ENCODE measurements around the gene CD34.

CD34 gene

DNA sequence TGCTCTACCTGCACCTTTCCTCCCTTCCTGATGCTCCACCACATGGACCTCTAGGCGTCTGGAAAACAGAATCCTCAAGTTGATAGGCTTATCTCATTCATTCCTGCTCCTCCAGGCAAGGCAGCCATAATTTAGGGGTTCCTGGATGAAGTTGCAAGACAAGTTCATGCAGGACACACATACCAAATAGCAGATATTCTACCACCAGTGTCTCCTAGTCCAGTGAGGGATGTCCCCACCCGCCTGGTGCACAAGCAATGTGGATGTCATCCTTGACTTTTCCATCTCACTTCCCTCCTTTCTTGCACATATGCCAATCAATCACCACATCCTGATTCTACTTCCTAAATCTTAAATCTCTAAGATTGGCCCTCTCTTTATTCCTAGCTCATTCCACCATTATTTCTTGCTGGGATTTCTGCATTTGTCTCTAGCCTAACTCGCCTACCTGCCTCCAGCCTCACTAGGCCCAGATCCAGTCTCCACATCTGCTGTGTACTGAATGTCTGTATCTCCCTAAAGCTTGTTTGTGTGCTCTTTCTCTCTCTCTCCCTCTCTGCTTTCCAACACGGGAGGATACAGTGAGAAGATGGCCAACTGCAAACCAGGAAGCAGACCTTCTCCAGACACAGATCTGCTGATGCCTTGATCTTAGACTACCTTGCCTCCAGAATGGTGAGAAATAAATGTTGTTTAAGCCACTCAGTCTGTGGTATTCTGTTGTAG is 40.5 kb downstream of the CD34 start:
- DNase-seq: no peak

DNA sequence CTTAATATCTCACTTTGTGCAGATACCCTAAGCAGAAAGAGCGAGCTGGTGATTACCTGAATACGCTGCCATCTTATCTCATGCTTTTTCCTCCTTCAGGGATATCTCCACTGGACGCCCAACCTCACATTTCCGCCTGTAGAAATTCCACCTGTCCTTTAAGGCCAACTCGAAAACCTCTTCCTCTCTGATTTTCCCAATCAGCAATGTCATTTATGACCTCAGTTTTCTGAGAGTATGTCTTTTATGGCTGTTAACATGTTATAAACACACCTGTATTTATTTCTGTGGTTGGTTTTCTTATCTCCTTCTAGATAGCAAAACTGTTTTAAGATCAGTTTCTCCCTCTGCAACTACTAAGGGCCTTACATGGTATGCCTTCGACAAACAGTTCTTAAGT is 41.1 kb downstream of the CD34 start:
- no peak for DNase-seq

DNA sequence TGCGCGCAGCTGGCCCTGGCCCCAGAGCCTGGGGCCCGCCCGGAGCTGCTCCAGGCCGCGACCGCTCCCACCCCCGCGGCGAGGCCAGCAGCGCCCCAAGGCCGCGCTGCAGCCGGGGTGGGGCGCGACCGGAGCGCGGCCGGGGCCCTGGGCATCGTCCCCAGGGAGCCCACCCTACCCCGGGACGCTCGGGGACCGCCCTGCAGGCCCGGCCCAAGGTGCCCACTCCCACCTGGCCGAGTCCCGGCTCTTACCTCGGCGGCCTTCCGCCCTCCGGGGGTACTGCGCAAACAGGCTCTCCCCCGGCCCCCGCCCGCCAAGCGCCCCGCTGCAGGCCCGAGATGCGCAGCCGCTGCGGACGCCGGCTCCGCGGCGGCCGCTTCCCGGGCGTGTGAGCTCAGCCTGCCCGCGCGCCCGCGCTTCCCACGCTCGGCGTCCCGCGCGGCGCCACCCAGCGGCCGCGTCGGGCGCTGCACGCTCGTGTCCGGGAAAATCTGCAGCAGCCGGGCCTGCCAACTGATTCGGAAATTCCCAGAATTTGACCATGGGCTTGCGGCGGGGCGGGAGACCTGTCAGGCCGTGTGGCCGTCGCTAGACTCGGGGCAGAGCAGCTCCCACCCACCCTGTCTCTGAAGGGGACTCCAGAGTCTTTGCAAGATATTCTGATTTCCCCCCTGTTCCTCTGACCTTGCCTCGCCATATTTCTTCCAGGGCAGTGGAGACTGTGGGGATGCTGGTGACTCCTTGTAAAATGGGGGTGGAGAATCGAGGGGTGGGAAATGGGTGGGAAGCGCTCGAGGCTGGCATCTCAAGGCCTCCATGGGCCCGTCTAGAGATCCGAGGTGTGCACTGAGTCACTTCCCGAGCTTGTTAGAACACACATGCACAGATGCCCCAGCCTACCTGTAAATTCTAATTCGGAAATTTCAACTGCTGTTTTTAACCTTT is 41.9 kb downstream of the CD34 start:
- peak; percentile 69 for DNase-seq

DNA sequence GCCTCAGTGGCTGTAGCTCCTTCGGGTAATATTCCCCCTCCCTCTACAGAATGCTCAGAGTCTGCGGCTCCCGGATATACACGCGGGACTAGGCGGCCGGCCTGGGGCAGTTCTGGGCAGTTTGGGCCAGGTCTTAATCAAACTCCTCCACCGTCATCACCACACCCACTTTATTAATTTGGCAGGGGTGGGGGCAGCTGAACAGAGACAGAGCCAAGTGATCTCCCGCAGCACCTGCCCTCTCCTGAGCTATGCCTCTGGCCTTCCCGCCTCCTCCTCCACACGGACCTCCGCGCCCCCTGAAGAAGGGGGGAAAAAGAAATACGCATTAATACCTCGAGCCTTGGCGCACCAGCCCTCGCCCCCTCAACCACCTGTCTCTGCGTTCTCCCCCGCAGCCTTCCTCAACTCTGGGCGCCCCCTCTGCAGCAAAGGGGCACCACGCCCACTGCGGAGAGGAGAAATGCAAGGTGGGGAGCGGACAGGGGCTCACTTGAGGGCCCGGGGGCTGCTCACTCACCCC is 42.6 kb downstream of the CD34 start:
- peak; percentile 30 for DNase-seq

DNA sequence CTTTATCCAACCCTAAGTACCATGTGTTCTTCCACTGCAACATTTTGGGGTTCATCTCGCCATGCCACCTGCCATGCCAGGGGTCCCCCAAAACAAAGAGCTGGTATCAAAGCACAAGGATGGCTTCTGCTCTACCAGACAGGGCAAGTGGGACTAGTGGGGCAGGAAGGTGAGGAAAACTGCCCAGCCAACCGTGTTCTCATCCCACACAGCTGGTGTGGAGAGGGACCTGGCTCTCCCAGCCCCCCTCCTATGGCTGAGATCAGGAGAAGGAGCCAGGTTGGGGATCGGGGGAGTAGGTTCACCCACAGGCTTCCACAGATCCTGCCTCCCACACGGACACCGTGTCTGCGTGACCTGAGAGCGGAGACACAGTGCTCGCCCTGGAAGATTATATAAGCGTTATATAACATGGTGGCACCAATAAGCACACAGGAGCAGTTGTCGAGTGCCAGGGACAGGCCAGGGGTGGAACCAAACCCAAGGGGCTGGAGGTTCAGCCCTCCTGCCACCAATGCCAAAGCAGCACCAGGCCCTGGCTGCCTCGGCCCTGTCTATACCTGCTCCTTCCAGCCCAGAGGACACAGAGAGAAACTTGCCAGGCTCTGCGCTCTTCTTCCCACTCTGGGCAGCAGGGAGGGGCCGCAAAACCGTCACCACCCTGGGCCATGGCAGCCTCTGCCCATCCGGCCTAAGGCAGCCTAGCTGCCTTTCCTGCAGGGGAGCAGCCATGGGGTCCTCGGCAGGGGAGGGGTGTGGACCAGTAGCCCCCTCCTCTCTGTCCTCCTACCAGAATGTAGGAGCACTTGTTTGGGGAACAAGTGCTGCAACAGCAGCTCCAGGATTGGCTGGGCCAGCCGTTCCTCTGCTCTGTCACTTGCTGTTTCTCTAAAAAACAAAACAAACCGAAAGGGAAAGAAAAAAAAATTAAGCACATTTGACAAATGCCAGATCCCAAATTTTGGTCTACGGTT is 43.5 kb downstream of the CD34 start:
- DNase-seq: peak; percentile 36

DNA sequence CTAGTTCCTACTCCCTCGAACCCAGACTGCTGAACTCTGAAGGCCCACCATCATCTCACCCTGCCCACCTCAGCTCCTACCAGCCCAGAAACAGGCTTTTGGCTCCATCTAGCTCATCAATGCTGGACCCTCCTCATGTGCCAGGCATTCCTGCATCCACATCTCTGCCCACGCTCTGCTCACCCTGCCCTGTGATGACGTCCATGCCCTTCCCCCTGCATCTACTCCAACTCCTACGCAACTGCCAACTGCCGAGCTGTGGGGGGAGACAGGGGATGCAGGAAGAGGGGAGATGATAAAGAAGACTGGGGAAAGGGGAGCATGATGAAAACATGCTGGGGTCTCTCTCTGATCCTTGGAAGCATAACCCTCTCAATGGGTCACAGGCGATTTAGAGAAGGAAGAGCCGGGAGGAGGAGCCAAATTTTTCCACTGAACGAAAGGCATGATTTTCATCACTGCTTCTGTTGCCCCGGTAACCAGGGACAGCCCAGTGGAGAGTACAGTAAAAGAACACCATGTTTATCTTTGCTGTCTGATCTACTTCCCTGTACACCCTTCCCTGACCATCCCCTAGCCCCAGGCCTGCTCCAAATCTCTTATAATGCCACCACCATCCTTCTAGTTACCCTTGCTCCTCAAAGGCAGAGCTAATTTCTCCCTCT is 44.3 kb downstream of the CD34 start:
- DNase-seq: peak; percentile 60

DNA sequence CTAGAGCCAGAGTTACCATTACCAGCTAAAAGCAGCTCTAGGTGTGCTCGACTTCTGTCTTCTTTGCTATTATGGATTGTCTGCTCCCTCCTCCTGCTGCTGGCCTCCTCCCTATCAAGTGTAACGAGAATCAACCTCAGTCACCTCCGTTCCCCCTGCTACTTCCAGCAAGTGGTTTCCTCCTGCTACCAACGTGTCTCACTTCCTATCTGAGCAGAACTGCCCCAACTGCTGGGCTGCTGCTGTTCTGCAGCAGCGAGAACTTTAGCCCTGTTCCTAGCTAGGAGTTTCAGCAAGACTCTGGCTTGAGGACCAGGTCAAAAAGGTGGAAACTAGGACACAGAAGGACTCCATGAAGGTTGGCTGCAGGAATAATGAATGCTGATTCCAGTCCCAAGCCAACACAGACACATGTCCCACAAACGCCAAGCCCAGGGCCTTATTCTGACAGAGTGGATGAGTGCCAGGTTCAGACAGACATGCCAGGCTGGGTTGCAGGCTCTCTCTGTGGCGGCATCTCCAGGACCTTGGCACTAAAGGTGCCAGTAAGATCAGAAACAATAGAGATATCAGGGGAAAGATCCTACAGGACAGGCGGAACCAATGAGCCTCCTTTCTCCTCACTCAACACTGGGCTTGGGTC is 46.9 kb downstream of the CD34 start:
- peak; percentile 63 for DNase-seq

DNA sequence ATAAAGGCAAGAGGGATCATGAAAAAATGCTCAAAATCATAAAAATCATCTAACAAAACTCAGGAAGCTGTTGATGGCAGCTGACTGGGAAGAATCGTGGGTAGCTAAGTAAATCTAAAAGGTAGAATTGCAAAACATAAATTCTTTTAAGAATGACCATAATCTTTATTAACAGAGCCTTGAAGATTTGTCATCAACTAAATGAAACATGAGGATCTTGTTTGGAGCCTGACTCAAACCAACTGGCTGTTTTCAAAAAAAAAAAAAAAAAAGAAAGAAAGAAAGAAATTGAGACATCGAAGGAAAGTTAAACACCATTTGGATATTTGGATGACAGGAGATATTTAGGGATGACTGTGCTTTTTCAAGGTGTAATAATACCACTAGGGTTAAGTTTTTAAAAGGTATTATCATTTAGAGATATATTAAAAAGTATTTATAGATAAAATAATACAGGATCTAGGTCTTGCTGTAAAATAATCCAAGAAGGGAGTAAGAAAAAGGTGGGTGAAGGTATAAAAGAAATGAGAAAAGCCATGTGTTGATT is 48.6 kb downstream of the CD34 start:
- no peak for DNase-seq

DNA sequence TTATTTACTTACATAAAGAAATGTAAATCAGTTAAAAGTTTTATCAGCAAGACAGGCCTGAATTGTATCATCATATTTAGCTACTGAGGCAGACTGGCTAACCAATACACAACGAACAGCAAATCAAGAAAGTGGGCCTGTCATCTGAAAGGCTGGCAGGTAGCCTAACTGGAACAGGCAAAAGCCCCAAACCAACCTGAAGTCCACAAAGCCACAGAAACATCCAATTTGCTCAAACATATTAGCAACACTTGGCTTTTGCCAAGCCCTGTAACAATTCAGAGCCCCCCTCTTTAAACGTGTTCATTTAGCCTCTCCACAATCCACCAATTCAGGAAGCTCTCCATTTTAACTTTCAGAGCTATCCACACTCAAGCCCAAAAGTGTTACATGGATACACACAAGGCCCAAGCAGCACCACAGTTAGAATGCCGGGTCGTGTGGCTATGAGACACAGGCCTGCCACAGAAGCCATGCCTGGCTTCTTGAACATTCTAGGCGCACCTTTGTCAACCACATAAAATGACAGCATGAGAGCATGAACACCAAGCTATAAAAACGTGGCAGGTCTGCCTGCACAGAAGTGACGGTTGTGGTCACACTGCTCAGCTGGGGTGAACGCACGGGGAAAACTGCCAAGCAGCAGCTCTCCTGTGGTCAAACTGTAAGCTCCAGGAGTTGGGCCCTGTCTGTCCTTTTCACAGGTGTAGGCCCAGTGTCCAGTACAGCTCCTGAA is 49.3 kb downstream of the CD34 start:
- peak; percentile 49 for DNase-seq

DNA sequence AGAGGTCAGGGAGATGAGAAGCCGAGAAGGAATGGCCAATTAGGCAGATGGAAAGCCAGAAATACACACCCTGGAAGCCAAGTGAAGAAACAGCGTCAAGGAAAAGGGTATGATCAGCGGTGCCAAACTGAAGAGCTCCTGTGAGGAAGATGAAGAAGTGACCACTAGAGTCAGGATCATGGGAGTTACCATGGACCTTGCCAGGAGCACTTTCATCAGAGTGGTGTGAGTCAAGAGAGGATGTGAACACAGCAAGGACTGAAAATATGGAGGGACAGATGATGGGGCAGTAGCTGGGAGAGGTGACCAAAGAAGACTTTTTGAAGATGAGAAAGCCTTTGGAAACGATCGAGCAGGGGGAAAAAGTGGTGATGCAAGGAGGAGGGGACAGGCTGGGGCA is 50.4 kb downstream of the CD34 start:
- no peak for DNase-seq

DNA sequence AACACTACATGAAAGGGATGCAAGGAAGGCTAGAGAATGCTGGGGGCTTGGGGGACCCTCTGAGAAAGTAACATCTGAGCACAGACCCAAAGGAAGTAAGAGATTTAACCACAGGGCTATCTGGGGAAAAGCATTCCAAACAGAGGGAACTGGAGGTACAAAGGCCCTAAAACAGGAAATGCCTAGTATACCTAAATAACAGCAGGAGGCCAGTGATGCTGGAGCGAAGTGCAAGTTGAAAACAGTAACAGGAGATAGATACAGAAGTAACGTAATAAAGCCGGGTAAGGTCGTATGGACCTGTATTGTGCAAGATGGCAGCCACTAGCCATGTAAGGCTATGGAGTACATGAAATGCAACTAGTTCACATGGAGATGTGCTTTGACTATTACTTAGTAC is 52.1 kb downstream of the CD34 start:
- no peak for DNase-seq

DNA sequence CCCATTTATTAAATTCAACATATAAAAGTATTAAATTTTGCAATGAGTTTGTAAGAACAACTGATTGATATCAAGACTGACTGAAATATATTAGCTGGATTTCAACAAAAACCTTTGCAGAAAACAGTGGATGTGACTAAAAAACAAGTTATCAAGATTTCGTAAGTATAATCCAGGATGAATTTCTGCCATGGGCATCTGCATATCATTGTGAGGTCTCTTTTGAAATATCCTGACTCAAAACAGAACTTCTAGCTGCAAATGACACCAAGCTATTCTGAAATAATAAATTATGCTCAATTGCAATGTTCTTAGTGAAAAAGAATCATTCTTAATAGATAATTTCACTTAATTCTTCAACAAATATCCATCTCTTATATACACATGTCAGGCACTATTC is 52.6 kb downstream of the CD34 start:
- DNase-seq: no peak

DNA sequence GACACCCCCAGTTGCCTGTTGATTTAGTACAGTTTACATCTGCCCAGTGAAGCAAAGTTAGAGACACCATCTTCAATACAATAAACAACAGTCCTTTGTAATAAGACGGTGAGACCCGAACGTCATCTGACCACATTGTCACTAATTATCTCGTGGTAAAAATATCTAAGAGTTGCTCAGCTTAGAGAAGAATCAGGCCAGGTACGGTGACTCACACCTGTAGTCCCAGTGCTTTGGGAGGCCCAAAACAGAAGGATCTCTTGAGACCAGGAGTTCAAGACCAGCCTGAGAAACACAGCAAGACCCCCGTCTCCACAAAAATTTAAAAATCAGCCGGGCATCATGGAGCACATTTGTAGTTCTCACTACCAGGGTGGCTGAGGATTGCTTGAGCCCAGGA is 53.5 kb downstream of the CD34 start:
- no peak for DNase-seq

DNA sequence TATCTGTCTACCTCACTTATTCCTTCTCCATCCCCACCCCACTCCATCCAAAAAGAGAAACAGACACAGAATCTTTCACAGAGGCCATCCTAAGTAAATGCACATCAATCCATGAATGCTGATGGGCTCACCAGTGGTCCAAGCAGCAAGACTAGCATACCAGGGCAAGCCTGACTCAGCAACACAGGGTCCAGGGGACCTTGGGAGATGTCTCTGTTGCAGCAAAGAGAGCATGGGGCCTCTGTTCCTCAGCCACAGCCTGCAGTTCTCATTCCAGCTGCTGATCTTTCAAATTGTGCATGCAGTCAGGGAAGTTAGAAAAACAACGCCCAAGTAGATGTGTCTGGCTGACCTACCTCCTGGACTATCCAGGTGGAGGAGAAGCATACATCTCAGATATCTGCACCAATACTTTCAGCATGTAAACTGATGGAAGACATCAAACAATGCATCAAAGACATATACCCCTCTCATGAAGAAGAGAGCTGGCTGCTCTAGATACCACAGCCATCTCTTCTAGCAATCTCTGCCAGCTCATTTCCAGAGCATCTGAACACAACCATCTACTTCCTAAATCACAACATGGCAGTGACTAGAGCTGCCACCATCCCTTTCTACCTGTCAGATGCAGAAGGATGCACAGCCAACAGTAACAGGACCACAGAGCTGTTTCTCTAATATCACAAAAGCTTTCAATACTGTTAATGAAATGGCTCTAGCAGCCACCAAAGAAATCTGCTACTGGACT is 54.5 kb downstream of the CD34 start:
- no peak for DNase-seq

DNA sequence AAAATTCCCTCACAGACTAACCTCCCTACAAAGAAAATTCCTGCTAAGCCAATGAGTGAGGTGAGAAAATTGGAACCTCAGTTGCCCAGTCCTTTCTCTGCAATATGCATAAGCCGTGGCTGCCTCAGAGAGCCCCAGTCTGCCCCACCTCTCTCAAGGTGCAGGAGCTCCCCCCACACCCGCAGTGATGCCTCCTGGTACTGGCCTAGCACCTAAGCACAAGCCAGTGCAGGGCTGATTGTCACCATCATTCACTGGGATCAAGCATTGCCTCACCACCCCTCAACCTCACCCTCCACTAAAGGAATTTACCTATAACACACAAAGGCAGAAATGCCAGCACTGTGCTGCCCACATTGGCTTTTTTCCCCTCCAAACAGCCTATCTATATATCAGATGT is 56.9 kb downstream of the CD34 start:
- no peak for DNase-seq

DNA sequence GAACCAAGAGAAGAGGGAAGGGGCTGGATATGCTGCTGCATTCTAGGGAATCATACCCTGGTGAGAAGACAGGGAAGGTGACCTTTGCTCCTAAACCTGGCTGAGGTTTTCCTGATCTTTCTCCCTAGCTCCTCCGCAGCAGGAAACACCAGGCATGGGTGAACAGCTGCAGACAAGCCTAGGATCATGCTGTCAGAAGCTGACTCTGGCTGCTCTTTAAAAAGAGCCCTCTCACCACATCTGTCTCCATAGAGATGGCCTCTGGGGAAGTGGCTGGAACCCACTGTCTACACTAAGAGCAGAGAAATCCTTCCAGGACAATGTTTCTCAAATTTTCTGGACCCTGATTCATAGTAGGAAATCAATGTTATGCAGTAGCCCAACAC is 57.6 kb downstream of the CD34 start:
- DNase-seq: no peak

DNA sequence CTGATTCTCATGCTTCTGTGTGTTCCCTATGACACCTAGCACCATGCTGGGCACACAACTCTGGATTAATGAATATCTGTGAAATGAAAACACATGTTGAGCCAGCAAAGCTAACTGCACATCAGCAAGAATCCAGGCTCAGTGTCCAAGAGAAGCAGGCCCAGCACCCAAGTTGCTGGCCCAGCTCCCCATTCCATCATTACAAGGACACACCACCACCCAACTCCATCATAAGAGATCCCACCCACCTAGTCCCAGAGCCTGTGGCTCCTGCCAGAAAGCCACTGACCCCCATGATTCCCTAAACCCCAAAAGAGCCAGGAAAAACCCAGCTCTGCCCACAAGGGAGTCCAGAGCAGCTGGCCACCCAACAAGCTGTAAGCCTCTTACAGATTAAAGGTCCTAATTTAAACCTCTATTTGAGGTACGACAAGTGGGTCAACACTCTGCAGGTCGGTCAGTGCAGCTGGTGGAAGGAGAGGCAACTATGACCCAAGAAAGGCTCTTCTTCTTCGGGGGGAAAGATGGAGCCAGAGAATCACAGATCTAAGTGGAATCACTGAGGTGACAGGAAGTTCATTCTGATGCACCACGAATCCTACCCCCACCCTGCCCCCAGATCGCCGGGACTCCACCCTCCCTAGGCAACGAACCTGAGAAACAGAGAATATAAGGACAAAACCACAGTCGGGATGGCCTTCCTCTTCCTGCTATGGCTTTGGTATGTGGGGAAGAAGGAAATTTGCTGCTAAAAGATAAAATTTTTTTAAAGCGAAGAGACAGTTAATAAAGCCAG is 58.2 kb downstream of the CD34 start:
- DNase-seq: no peak

DNA sequence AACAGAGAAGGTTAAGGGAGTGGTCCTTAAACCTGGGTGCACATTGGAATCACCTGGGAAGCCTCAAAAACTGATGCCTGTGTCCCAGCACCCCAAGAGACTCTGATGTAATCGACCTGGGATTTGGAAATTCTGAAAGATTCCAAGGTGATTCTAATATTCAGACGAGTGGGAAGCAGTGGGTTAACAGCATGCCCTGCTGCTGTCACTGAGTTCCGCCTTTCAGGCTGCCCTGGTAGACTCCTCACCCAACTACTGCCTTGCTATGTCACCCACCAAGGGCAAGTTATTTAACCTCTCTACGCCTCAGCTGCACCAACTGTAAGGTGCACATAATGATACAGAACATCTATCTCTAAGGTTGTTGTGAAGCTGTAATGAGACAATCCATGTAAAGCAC is 59.2 kb downstream of the CD34 start:
- DNase-seq: no peak
